Small intestine (tissue), 7 donors: ENCODE results near the gene EXD2. TPM values are rescaled to one million over a fixed set of nuclear protein-coding genes. Genes with fewer than 3 reads are reported as not detected.
"Not testable (repeated sequence)": the region's sequence is repeated elsewhere in the genome, so short reads cannot be mapped to it uniquely, and the experiment has no call there.

Experiments
- DNase-seq, 2 donors: peaks; one replicate each; pipeline versions ENCODE4 v3.0.0 to v3.0.0-alpha.2; 2013
- FAIRE-seq: peaks from 2 replicates; lab custom pipeline; 2012; peaks lifted over from hg19 to GRCh38; lab: Jason Lieb, UNC
- H3K27ac ChIP-seq, 3 donors: one replicate each; pipeline ENCODE4 v1.5.1; 2013; ENCODE audit warnings: low read length in 2 of 3, mild to moderate bottlenecking in 2 of 3, control low read depth in 1 of 3, inconsistent platforms in 1 of 3, low read depth in 1 of 3, moderate library complexity in 1 of 3
- H3K27me3 ChIP-seq, 3 donors: one replicate each; pipeline ENCODE4 v1.6.1; 2013; ENCODE audit warnings: low read length in 3 of 3, inconsistent platforms in 1 of 3; ENCODE audit not compliant: control insufficient read depth in 3 of 3, insufficient read depth in 3 of 3
- H3K36me3 ChIP-seq, 3 donors: one replicate each; pipeline ENCODE4 v1.6.1; 2013; ENCODE audit warnings: low read length in 3 of 3, inconsistent platforms in 1 of 3, low read depth in 1 of 3, mild to moderate bottlenecking in 1 of 3, moderate library complexity in 1 of 3; ENCODE audit not compliant: control insufficient read depth in 3 of 3, insufficient read depth in 2 of 3
- H3K4me1 ChIP-seq, 3 donors: one replicate each; pipeline ENCODE4 v1.6.1; 2013; ENCODE audit warnings: low read length in 2 of 3, inconsistent platforms in 1 of 3, low read depth in 1 of 3, mild to moderate bottlenecking in 1 of 3, moderate library complexity in 1 of 3; ENCODE audit not compliant: control insufficient read depth in 3 of 3, insufficient read depth in 2 of 3
- H3K4me3 ChIP-seq, 3 donors: one replicate each; pipeline ENCODE4 v1.5.1; 2013; ENCODE audit warnings: low read length in 3 of 3, control low read depth in 1 of 3, inconsistent platforms in 1 of 3, low read depth in 1 of 3, mild to moderate bottlenecking in 1 of 3, moderate library complexity in 1 of 3
- H3K9me3 ChIP-seq, 2 donors: one replicate each; pipeline ENCODE4 v1.6.1; 2013; ENCODE audit warnings: low read depth in 1 of 2, low read length in 1 of 2; ENCODE audit not compliant: control insufficient read depth in 2 of 2, insufficient read depth in 1 of 2
- WGBS, 3 donors: extraction: QIAGEN DNeasy Blood & Tissue Kit; methylation state at CpG; one replicate each; pipeline ENCODE4 v1.1.7; 2013; 5-methylcytosine and 5-hydroxymethylcytosine counted together
- polyA plus RNA-seq, 4 donors: library from polyadenylated mRNA; stranded (reverse) in 3 of 4; unstranded in 1 of 4; fragments of 200-250 nt in 3 of 4; fragments of 120-200 nt in 1 of 4; gene quantifications; one replicate each; pipeline versions ENCODE4 v1.2.1 to v1.2.3, GENCODE V29; 2013
- donor health status: healthy with polysubstance abuse.
- donor health status: control.
- donor health status: control.
- donor health status: Bipolar disorder and iron deficiency.
- donor health status: healthy.

EXD2 gene
- polyA plus RNA-seq, 4 donors = 3.2 to 21.4 (median 7.5) TPM

DNA sequence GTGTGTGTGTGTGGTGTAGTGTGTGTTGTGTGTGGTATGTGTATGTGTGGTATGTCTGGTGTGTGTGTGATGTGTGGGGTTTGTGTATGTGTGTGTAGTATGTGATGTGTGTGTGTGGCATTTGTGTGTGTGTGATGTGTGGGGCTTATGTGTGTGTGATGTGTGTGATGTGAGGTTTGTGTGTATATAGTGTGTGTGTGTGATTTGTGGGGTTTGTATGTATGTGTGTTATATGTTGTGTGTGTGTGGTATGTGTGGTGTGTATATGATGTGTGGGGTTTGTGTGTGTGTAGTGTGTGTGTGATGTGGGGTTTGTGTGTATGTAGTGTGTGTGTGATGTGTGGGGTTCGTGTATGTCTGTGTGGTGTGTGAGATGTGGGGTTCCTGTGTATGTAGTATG lies 78.1 kb downstream of the EXD2 start:
- Histone ChIP-seq H3K27ac (no peak overlapping the region), H3K27me3 (no peaks in the 10 kb centered on the region), H3K36me3 (peaks cover 0 to 2% (median 0%) of the 10 kb centered on the region in 3 donors), H3K4me3 (no peak overlapping the region), H3K4me1 (peaks cover 0 to 29% (median 0%) of the 10 kb centered on the region in 3 donors), H3K9me3 (no peaks in the 10 kb centered on the region)
- WGBS, 3 donors = 84 to 94% (median 88%) methylated on average over 1 of the region's 1 CpG
- FAIRE-seq (no peak), DNase-seq (no peak)

DNA sequence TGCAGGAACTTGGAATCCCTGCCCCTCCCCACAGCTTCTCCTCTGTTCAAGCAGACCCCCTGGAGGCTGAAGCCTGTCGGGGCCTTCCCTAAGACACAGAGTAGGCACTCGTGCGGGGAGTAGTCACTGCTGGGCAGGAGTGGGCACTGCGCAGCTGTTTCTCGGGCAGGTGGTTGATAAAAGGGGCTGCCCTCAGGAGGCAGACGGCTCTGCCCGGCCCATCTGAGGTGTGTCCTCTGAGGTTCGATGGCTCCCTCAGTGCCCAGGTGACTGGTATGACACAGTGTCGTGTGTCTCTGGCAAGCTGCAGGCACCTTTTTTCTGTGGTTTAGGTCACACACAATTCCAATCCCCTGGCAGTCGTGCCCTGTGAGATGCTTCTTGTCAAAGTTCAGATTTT lies 78.8 kb downstream of the EXD2 start:
- Histone ChIP-seq H3K4me1 (peaks cover 0 to 28% (median 0%) of the 10 kb centered on the region in 3 donors), H3K27ac (no peak overlapping the region), H3K4me3 (no peak overlapping the region), H3K27me3 (no peaks in the 10 kb centered on the region), H3K36me3 (peaks cover 0 to under 1% (median 0%) of the 10 kb centered on the region in 3 donors), H3K9me3 (no peaks in the 10 kb centered on the region)
- 79 to 86% (median 84%) methylated on average over 10 of the region's 10 CpGs for WGBS, 3 donors
- no peak for FAIRE-seq
- no peak for DNase-seq

DNA sequence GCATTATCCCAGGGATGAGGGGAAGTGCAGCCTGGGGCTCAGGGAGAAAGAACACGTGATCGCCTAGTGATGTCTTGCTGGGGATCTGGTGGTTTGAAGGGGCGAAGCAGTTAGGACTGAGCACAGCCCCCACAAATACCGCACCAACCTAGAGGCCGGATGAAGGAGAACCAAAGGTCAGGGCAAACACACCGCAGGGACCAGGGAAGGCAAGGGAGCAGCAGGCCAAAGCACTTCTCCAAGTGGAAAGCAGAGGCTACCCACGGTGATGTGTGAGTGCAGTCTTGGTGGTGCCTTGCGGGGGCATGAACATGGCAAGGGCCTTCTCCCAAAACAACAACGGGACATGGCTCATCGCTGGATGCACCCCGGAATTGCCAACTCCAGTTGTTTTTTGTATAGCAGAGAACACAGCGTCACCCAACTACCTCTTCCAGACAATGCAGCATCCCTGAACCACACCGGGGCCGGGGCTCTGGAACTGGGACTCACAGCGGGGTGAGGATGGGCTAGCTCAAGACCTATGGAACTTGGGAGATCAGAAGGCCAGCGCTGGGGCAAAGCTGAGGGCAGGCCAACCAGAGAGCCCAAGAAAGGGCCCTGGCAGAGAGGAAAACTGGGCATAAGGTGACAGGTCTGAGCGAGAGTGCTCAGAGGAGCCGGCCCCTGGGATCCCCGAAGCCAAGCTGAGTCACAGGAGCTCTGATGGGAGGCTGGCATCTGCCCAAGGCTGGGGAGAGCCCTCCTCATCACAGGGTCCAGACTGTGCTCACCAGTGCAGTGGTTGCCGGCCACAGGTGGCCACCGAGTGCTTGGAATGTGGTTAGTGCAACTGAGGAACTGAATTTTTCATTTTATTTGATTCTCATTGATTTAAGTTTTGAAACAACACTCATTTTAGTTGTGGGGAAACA lies 79.8 kb downstream of the EXD2 start:
- H3K27ac ChIP-seq = no peak overlapping the region
- no peak overlapping the region for H3K4me3 ChIP-seq
- no peaks in the 10 kb centered on the region for H3K9me3 ChIP-seq
- DNase-seq = no peak
- 85 to 90% (median 87%) methylated on average over 21 of the region's 21 CpGs for WGBS, 3 donors
- FAIRE-seq = no peak
- H3K4me1 ChIP-seq = peaks cover 0 to 21% (median 0%) of the 10 kb centered on the region in 3 donors
- H3K36me3 ChIP-seq = no peaks in the 10 kb centered on the region
- no peaks in the 10 kb centered on the region for H3K27me3 ChIP-seq

DNA sequence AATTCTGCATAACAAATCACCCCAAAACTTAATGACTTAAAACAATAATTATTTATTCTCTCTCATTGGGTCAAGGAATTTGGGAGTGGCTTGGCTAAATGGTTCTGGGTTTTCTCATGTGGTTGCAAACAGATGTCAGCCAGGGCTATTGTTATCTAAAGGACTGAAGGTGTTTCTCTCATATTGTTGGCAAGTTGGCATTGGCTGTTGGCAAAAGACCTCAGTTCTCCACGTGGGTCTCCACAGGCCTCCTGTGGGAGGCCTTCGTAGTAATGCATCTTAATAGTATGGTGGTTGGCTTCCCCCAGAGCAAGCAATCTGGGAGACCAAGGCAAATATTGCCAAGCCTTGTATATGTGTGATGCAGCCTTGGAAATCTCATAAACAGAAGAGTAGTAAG lies 83.0 kb downstream of the EXD2 start:
- WGBS, 3 donors = 56 to 71% (median 56%) methylated on average over 2 of the region's 2 CpGs
- no peak for FAIRE-seq

DNA sequence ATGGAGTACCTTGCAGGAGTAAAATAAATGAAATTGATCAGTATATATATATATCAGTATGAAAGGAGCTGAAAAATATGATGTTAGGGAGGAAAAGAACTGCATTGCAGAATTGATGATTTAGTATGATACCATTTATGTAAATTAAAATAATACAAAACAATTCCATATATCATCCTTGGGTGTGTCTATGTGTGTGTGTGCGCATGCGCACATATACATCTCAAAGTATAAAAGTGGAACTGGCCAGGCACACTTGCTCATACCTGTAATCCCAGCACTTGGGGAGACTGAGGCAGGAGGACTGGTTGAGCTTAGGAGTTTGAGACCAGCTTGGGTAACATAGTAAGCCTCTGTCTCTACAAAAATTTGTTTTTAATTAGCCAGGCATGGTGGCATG lies 84.0 kb downstream of the EXD2 start:
- WGBS, 3 donors = 96 to 99% (median 99%) methylated on average over 2 of the region's 2 CpGs
- H3K4me1 ChIP-seq = no peaks in the 10 kb centered on the region
- no peak overlapping the region for H3K27ac ChIP-seq
- DNase-seq (no peak), FAIRE-seq (no peak)
- H3K27me3 ChIP-seq = no peaks in the 10 kb centered on the region
- H3K9me3 ChIP-seq = no peaks in the 10 kb centered on the region
- H3K36me3 ChIP-seq = peaks cover 0 to 3% (median 0%) of the 10 kb centered on the region in 3 donors
- no peak overlapping the region for H3K4me3 ChIP-seq

More for the DNA sequence above, 83.0 kb downstream of the EXD2 start:
- Histone ChIP-seq H3K4me1 (no peaks in the 10 kb centered on the region), H3K27ac (no peak overlapping the region), H3K4me3 (no peak overlapping the region), H3K36me3 (peaks cover 0 to 3% (median 0%) of the 10 kb centered on the region in 3 donors), H3K27me3 (no peaks in the 10 kb centered on the region), H3K9me3 (no peaks in the 10 kb centered on the region)
- no peak for DNase-seq

DNA sequence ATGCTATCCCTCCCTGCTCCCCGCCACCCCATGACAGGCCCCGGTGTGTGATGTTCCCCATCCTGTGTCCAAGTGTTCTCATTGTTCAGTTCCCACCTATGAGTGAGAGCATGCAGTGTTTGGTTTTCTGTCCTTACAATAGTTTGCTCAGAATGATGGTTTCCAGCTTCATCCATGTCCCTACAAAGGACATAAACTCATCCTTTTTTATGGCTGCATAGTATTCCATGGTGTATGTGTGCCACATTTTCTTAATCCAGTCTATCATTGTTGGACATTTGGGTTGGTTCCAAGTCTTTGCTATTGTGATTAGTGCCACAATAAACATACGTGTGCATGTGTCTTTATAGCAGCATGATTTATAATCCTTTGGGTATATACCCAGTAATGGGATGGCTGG lies 86.1 kb downstream of the EXD2 start:
- not testable (repeated sequence) for H3K9me3 ChIP-seq, H3K27me3 ChIP-seq, FAIRE-seq

DNA sequence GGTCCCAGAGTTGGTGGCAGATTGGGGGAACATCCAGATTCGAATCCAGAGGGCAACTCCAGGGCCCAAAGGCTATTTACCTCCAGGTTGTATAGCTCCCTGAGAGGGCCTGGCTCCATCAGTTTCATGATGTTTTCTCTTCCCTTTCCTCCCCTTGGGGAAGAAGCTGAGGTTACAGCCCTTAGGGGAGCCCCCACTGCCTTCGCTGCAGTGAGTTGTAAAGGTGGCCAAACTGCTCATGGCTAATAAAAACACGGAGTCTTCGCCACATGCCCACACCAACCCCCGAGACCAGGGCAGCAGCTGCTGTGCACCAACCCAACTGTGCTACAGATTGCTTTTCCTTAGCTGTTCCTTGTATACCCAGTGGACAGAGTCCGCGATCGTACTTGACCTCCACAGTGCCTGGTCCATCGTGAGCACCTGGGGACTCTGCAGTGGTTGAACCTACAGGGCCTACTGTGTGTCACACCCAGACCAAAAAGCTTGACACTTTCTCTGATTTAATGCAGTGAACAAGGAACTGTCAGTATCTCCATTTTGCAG lies 89.5 kb downstream of the EXD2 start:
- H3K4me1 ChIP-seq = peaks cover 0 to 2% (median 0%) of the 10 kb centered on the region in 3 donors
- peaks cover 0 to 4% (median 0%) of the 10 kb centered on the region in 3 donors for H3K36me3 ChIP-seq
- H3K27me3 ChIP-seq = no peaks in the 10 kb centered on the region
- no peak overlapping the region for H3K4me3 ChIP-seq
- FAIRE-seq (no peak), DNase-seq (no peak)
- no peak overlapping the region for H3K27ac ChIP-seq
- H3K9me3 ChIP-seq = no peaks in the 10 kb centered on the region
- 88 to 92% (median 90%) methylated on average over 9 of the region's 9 CpGs for WGBS, 3 donors

More for the DNA sequence above, 86.1 kb downstream of the EXD2 start:
- H3K4me3 ChIP-seq, DNase-seq, H3K36me3 ChIP-seq, H3K4me1 ChIP-seq, H3K27ac ChIP-seq: not testable (repeated sequence)
- 98 to 100% (median 100%) methylated on average over 2 to 3 of the region's 3 CpGs for WGBS, 3 donors

DNA sequence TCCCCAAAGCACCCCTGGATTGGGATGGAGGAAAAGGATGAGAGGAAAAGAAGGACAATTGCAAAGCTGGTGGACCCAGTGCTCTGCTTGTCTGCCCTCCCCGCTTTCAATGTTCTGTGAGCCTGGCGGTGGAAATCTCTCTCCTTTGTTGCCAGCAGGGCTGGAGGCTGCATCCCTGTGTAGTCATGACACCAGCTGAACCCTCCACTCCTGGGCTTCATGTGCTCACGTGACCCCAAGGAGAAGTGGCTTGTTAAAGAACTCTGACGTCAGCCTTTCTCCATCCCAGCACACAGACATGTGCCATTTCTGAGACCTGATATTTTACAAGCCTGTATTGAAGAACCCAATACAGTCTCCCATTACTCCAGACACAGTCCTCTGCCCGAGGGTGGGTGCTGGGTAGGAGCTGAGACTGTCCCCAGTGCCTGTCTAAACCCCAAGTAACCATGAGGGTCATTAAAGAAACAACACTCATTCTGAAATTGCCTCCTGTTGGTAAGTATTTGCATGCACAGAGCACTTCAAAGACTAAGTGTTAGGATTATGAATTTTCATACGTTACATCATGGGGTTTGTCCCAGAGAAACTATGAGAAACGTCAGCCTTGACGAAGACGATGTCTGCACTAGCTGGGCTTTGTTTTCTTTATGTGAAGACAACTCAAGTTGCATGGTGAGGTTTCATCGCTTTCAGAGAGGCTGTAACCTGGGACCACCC lies 90.3 kb downstream of the EXD2 start:
- no peak for DNase-seq
- Histone ChIP-seq H3K4me3 (no peak overlapping the region), H3K4me1 (peaks cover 0 to 2% (median 0%) of the 10 kb centered on the region in 3 donors), H3K36me3 (peaks cover 0 to 5% (median 0%) of the 10 kb centered on the region in 3 donors), H3K27ac (no peak overlapping the region), H3K27me3 (no peaks in the 10 kb centered on the region), H3K9me3 (no peaks in the 10 kb centered on the region)
- WGBS, 3 donors = 71 to 82% (median 75%) methylated on average over 10 of the region's 10 CpGs
- FAIRE-seq = no peak
